Measurements from ENCODE around the gene PRC1.
"Not testable (repeated sequence)": the region's sequence is repeated elsewhere in the genome, so short reads cannot be mapped to it uniquely, and the experiment has no call there.

PRC1 gene

DNA sequence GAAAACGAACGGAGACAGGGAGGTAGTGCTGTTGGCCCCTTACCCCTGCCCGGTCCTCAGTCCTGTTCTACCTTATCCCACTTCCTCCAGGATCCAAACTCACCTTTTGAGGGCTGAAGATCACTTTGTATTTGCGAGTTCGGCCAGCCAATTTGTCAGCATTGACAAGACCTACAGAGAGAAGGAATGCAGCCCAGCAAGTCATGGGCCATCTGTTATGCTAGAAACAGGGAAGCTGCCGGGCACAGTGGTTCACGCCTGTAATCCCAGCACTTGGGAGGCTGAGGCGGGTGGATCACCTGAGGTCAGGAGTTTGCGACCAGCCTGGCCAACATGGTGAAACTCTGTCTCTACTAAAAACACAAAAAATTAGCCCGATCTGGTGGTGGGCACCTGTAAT, 19.4 kb upstream of the PRC1 start:
- not testable (repeated sequence) for H3K27me3 Mint-ChIP-seq, H3K4me3 Mint-ChIP-seq, H3K9me3 Mint-ChIP-seq, DNase-seq, H3K27ac Mint-ChIP-seq
- H3K36me3 Mint-ChIP-seq (ENCODE audit: low read depth) = peaks cover 71% of the 10 kb centered on the region
- H3K4me1 Mint-ChIP-seq (ENCODE audit: low read depth) = peaks cover 11% of the 10 kb centered on the region

GRCh38 chr15:91007266-91007665, 12.9 kb upstream of the PRC1 start:
- Mint-ChIP-seq H3K27ac (no peak overlapping the region), H3K36me3 (ENCODE audit: low read depth) (peaks cover 85% of the 10 kb centered on the region), H3K4me3 (no peak overlapping the region), H3K4me1 (ENCODE audit: low read depth) (no peaks in the 10 kb centered on the region), H3K27me3 (no peaks in the 10 kb centered on the region), H3K9me3 (no peaks in the 10 kb centered on the region)
- no peak for DNase-seq

- no peaks in the 10 kb centered on the region for H3K27me3 Mint-ChIP-seq
- H3K27ac Mint-ChIP-seq = peak overlapping the region; percentile 30
- no peaks in the 10 kb centered on the region for H3K9me3 Mint-ChIP-seq
- DNase-seq = no peak
- H3K4me1 Mint-ChIP-seq (ENCODE audit: low read depth) = peaks cover under 1% of the 10 kb centered on the region
- H3K4me3 Mint-ChIP-seq = no peak overlapping the region
- peaks cover 89% of the 10 kb centered on the region for H3K36me3 Mint-ChIP-seq (ENCODE audit: low read depth)
Observed at GRCh38 chr15:91001209-91001608, 6.9 kb upstream of the PRC1 start.

GRCh38 chr15:90998737-90999136, 4.4 kb upstream of the PRC1 start:
- H3K9me3 Mint-ChIP-seq = no peaks in the 10 kb centered on the region

GRCh38 chr15:90994059-90994416, 297 bp downstream of the PRC1 start:
- H3K36me3 Mint-ChIP-seq (ENCODE audit: low read depth) = peaks cover 50% of the 10 kb centered on the region
- no peak for DNase-seq
- no peaks in the 10 kb centered on the region for H3K9me3 Mint-ChIP-seq
- H3K27ac Mint-ChIP-seq = peak overlapping the region; percentile 100
- peak overlapping the region; percentile 100 for H3K4me3 Mint-ChIP-seq
- peaks cover 28% of the 10 kb centered on the region for H3K4me1 Mint-ChIP-seq (ENCODE audit: low read depth)
- H3K27me3 Mint-ChIP-seq = no peaks in the 10 kb centered on the region

More at GRCh38 chr15:90998737-90999136, 4.4 kb upstream of the PRC1 start:
- no peak overlapping the region for H3K4me3 Mint-ChIP-seq
- H3K27me3 Mint-ChIP-seq = no peaks in the 10 kb centered on the region
- peaks cover 80% of the 10 kb centered on the region for H3K36me3 Mint-ChIP-seq (ENCODE audit: low read depth)
- peak overlapping the region; percentile 41 for H3K27ac Mint-ChIP-seq
- peaks cover 12% of the 10 kb centered on the region for H3K4me1 Mint-ChIP-seq (ENCODE audit: low read depth)
- DNase-seq = no peak

GRCh38 chr15:90991587-90992285, 2.6 kb downstream of the PRC1 start:
- DNase-seq = no peak
- Mint-ChIP-seq H3K4me3 (peak overlapping the region; percentile 2), H3K27me3 (no peaks in the 10 kb centered on the region), H3K36me3 (ENCODE audit: low read depth) (peaks cover 29% of the 10 kb centered on the region), H3K9me3 (no peaks in the 10 kb centered on the region), H3K27ac (no peak overlapping the region), H3K4me1 (ENCODE audit: low read depth) (peaks cover 43% of the 10 kb centered on the region)

DNA sequence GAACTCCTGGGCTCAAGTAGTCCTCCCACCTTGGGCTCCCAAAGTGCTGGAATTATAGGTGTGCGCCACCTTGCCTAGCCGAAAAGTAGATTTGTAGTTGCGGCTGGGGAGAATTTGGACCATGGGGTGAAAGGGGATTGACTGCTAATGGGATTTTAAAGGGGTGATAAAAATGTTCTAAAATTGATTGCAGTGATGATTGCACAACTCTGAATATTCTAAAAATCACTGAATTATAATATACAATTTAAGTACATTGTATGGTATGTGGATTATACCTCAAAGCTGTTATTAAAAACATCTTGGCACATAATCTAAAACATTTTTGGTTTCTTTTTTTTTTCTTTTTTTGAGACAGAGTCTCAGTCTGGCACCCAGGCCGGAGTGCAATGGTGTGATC, 3.9 kb downstream of the PRC1 start:
- DNase-seq = no peak
- no peak overlapping the region for H3K27ac Mint-ChIP-seq
- no peak overlapping the region for H3K4me3 Mint-ChIP-seq
- peaks cover 29% of the 10 kb centered on the region for H3K36me3 Mint-ChIP-seq (ENCODE audit: low read depth)
- no peaks in the 10 kb centered on the region for H3K9me3 Mint-ChIP-seq
- H3K27me3 Mint-ChIP-seq = no peaks in the 10 kb centered on the region
- peaks cover 36% of the 10 kb centered on the region for H3K4me1 Mint-ChIP-seq (ENCODE audit: low read depth)

DNA sequence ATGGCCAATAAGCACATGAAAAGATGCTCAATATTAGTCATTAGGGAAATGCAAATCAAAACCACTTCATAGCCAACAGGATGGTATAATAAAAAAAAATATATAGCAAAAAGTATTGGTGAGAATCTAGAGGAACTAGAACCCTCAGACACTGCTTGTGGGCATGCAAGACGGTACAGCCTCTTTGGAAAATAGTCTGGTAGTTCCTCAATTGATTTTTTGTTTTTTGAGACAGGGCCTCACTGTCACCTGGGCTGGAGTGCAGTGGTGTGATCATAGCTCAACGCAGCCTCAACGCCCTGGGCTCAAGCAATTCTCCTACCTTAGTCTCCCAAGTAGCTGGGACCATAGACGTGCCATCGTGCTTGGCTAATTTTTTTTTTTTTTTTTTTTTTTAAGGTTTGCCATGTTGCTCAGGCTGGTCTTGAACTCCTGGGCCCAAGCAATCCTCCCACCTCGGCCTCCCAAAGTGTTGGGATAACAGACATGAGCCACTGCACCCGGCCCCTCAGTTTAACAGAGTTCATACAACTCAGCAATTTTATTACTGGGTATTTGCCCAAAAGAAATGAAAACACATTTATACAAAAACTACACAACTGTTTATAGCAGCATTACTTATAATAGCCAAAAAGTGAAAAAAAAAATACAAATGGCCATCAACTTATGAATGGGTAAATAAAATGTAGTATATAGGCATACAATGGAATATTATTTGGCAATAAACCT, 5.1 kb downstream of the PRC1 start:
- Mint-ChIP-seq H3K9me3 (no peaks in the 10 kb centered on the region), H3K4me3 (no peak overlapping the region), H3K27ac (no peak overlapping the region), H3K36me3 (ENCODE audit: low read depth) (peaks cover 27% of the 10 kb centered on the region), H3K4me1 (ENCODE audit: low read depth) (peaks cover 31% of the 10 kb centered on the region), H3K27me3 (no peaks in the 10 kb centered on the region)
- no peak for DNase-seq

DNA sequence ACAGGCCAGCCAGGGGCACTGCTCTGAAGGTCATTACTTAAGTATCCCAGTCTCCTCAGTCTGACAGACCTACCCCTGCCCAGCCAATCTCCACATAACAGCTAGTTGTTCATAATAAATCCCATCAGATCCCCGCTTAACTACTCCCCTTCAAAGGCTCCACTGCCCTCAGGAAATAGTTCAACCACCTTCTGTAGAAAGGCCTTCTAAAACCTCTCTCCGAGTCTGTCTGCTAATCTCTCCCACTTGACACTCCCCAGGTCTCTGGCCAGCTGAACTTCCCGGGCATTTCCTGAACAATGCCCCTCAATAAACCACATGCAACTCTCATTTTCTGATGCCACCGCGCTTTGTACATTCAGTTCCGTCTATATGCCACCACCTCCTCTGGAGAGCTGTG, 6.0 kb downstream of the PRC1 start:
- Mint-ChIP-seq H3K27me3 (no peaks in the 10 kb centered on the region), H3K4me1 (ENCODE audit: low read depth) (peaks cover 31% of the 10 kb centered on the region), H3K9me3 (no peaks in the 10 kb centered on the region), H3K36me3 (ENCODE audit: low read depth) (peaks cover 29% of the 10 kb centered on the region), H3K27ac (no peak overlapping the region), H3K4me3 (no peak overlapping the region)
- no peak for DNase-seq

GRCh38 chr15:90987561-90988141, 6.7 kb downstream of the PRC1 start:
- H3K9me3 Mint-ChIP-seq = no peaks in the 10 kb centered on the region
- H3K4me3 Mint-ChIP-seq = no peak overlapping the region
- peaks cover 29% of the 10 kb centered on the region for H3K4me1 Mint-ChIP-seq (ENCODE audit: low read depth)
- no peaks in the 10 kb centered on the region for H3K27me3 Mint-ChIP-seq
- no peak overlapping the region for H3K27ac Mint-ChIP-seq
- H3K36me3 Mint-ChIP-seq (ENCODE audit: low read depth) = peaks cover 31% of the 10 kb centered on the region
- no peak for DNase-seq

- H3K27ac Mint-ChIP-seq = no peak overlapping the region
- peaks cover 36% of the 10 kb centered on the region for H3K36me3 Mint-ChIP-seq (ENCODE audit: low read depth)
- H3K9me3 Mint-ChIP-seq = no peaks in the 10 kb centered on the region
- H3K4me3 Mint-ChIP-seq = no peak overlapping the region
- no peak for DNase-seq
- H3K27me3 Mint-ChIP-seq = no peaks in the 10 kb centered on the region
- peaks cover 28% of the 10 kb centered on the region for H3K4me1 Mint-ChIP-seq (ENCODE audit: low read depth)
Observed at GRCh38 chr15:90986790-90987507, 7.4 kb downstream of the PRC1 start.

- H3K4me3 Mint-ChIP-seq = no peak overlapping the region
- peaks cover 17% of the 10 kb centered on the region for H3K4me1 Mint-ChIP-seq (ENCODE audit: low read depth)
- H3K36me3 Mint-ChIP-seq (ENCODE audit: low read depth) = peaks cover 80% of the 10 kb centered on the region
- no peaks in the 10 kb centered on the region for H3K27me3 Mint-ChIP-seq
- no peak for DNase-seq
- H3K9me3 Mint-ChIP-seq = no peaks in the 10 kb centered on the region
- H3K27ac Mint-ChIP-seq = peak overlapping the region; percentile 52
Observed at GRCh38 chr15:90982135-90982534, 12.2 kb downstream of the PRC1 start.

GRCh38 chr15:90981681-90982080, 12.7 kb downstream of the PRC1 start:
- Mint-ChIP-seq H3K9me3 (no peaks in the 10 kb centered on the region), H3K27ac (peak overlapping the region; percentile 6), H3K4me3 (no peak overlapping the region), H3K36me3 (ENCODE audit: low read depth) (peaks cover 85% of the 10 kb centered on the region), H3K27me3 (no peaks in the 10 kb centered on the region), H3K4me1 (ENCODE audit: low read depth) (peaks cover 16% of the 10 kb centered on the region)
- no peak for DNase-seq

- H3K4me1 Mint-ChIP-seq (ENCODE audit: low read depth) = peaks cover 16% of the 10 kb centered on the region
- H3K27me3 Mint-ChIP-seq = no peaks in the 10 kb centered on the region
- DNase-seq = no peak
- H3K4me3 Mint-ChIP-seq = no peak overlapping the region
- H3K27ac Mint-ChIP-seq = peak overlapping the region; percentile 35
- H3K36me3 Mint-ChIP-seq (ENCODE audit: low read depth) = peaks cover 96% of the 10 kb centered on the region
- no peaks in the 10 kb centered on the region for H3K9me3 Mint-ChIP-seq
Observed at GRCh38 chr15:90979582-90979981, 14.8 kb downstream of the PRC1 start.

Measured in activated T-cell treated with anti-CD3 and anti-CD28 coated beads, Interleukin-2, amount 50 U/mL, for 24 hours (primary cell).